BE2C (cell line): ENCODE measurements around the gene ADGRG2.
A peak's percentile ranks its signal among the peaks of the same experiment; 100 is the strongest.
"Not testable (repeated sequence)": the region's sequence is repeated elsewhere in the genome, so short reads cannot be mapped to it uniquely, and the experiment has no call there.

Experiments used
- DNase-seq: peaks from one replicate; pipeline ENCODE4 v3.0.0-alpha.2; 2020
- H3K27me3 ChIP-seq: fragments of 250-450 bp; sonication (Bioruptor Pico); 2 replicates; pipeline ENCODE4 v1.5.1; 2020; ENCODE audit warnings: mild to moderate bottlenecking
- H3K36me3 ChIP-seq: fragments of 250-450 bp; sonication (Bioruptor Pico); 2 replicates; pipeline ENCODE4 v1.5.1; 2020; ENCODE audit warnings: mild to moderate bottlenecking
- H3K4me1 ChIP-seq: fragments of 250-450 bp; sonication (Bioruptor Pico); 2 replicates; pipeline ENCODE4 v1.5.1; 2020
- H3K4me3 ChIP-seq: 2 replicates; pipeline ENCODE4 v1.5.1; 2011; ENCODE audit warnings: low read depth, low read length
- H3K9me3 ChIP-seq: fragments of 250-450 bp; sonication (Bioruptor Pico); 2 replicates; pipeline ENCODE4 v1.5.1; 2020
- CTCF ChIP-seq: IDR thresholded peaks from 2 replicates; pipeline ENCODE4 v1.5.1; 2012; ENCODE audit warnings: mild to moderate bottlenecking, low read depth, low read length

Gene ADGRG2

GRCh38 chrX:18981124-18981807, 141.0 kb downstream of the ADGRG2 start:
- no peak for TF ChIP-seq CTCF

GRCh38 chrX:18980262-18980661, 142.0 kb downstream of the ADGRG2 start:
- not testable (repeated sequence) for H3K9me3 ChIP-seq, H3K4me3 ChIP-seq, H3K36me3 ChIP-seq, H3K4me1 ChIP-seq, H3K27me3 ChIP-seq, DNase-seq

More at GRCh38 chrX:18981124-18981807, 141.0 kb downstream of the ADGRG2 start:
- H3K4me3 ChIP-seq: no peak overlapping the region
- no peaks in the 10 kb centered on the region for H3K36me3 ChIP-seq
- H3K4me1 ChIP-seq: no peaks in the 10 kb centered on the region
- no peaks in the 10 kb centered on the region for H3K27me3 ChIP-seq
- DNase-seq: no peak
- H3K9me3 ChIP-seq: no peaks in the 10 kb centered on the region

- Histone ChIP-seq H3K9me3 (no peaks in the 10 kb centered on the region), H3K36me3 (no peaks in the 10 kb centered on the region), H3K4me3 (no peak overlapping the region), H3K4me1 (no peaks in the 10 kb centered on the region), H3K27me3 (no peaks in the 10 kb centered on the region)
- no peak for DNase-seq
- no peak for TF ChIP-seq CTCF
Observed at GRCh38 chrX:18974993-18975392, 147.3 kb downstream of the ADGRG2 start.

GRCh38 chrX:18973527-18974192, 148.6 kb downstream of the ADGRG2 start:
- no peaks in the 10 kb centered on the region for H3K36me3 ChIP-seq
- peak; percentile 34 for DNase-seq
- H3K27me3 ChIP-seq: no peaks in the 10 kb centered on the region
- H3K4me3 ChIP-seq: no peak overlapping the region
- H3K9me3 ChIP-seq: no peaks in the 10 kb centered on the region
- no peak for TF ChIP-seq CTCF
- no peaks in the 10 kb centered on the region for H3K4me1 ChIP-seq

GRCh38 chrX:18971506-18971905, 150.8 kb downstream of the ADGRG2 start:
- no peaks in the 10 kb centered on the region for H3K27me3 ChIP-seq
- no peaks in the 10 kb centered on the region for H3K36me3 ChIP-seq
- no peaks in the 10 kb centered on the region for H3K9me3 ChIP-seq
- H3K4me3 ChIP-seq: no peak overlapping the region
- DNase-seq: no peak
- H3K4me1 ChIP-seq: no peaks in the 10 kb centered on the region
- TF ChIP-seq CTCF: no peak

- Histone ChIP-seq H3K4me3 (no peak overlapping the region), H3K36me3 (no peaks in the 10 kb centered on the region), H3K27me3 (no peaks in the 10 kb centered on the region), H3K9me3 (no peaks in the 10 kb centered on the region), H3K4me1 (no peaks in the 10 kb centered on the region)
- TF ChIP-seq CTCF: no peak
- DNase-seq: no peak
Observed at GRCh38 chrX:18970465-18970864, 151.8 kb downstream of the ADGRG2 start.
